CD4-positive, alpha-beta memory T cell (primary cell): ENCODE measurements around the gene C5orf15. TPM values are rescaled to one million over a fixed set of nuclear protein-coding genes. Genes with fewer than 3 reads are reported as not detected.
A peak's percentile ranks its signal among the peaks of the same experiment; 100 is the strongest.

ENCODE experiments used
- CTCF ChIA-PET: fragments of 350-600 bp; sonication (Branson Sonifier 250); formaldehyde crosslinking; loops from one replicate; lab custom pipeline; 2021; ENCODE audit warnings: inconsistent platforms; ENCODE audit not compliant: partially characterized antibody; lab: Charles Lee
- POLR2A ChIA-PET: fragments of 350-600 bp; sonication (Branson Sonifier 250); formaldehyde crosslinking; loops from one replicate; lab custom pipeline; 2021; ENCODE audit not compliant: partially characterized antibody; lab: Charles Lee
- DNase-seq, 5 donors: peaks; one replicate each; pipeline versions ENCODE4 v3.0.0 to v3.0.0-alpha.2; 2020 to 2022; ENCODE audit warnings: mixed read lengths in 1 of 5
- H3K27ac ChIP-seq: one replicate; pipeline ENCODE4 v1.7.0; 2013; ENCODE audit warnings: low read depth, low read length
- H3K27me3 ChIP-seq: 2 replicates; pipeline ENCODE4 v1.7.0; 2013; ENCODE audit warnings: mild to moderate bottlenecking, low read length, moderate library complexity; ENCODE audit not compliant: insufficient read depth
- H3K36me3 ChIP-seq: 2 replicates; pipeline ENCODE4 v1.7.0; 2013; ENCODE audit warnings: mild to moderate bottlenecking, low read length, moderate library complexity; ENCODE audit not compliant: insufficient read depth
- H3K4me1 ChIP-seq: 2 replicates; pipeline ENCODE4 v1.7.0; 2013; ENCODE audit warnings: mild to moderate bottlenecking, low read length, moderate library complexity; ENCODE audit not compliant: insufficient read depth
- H3K4me3 ChIP-seq, 2 donors: one replicate each; pipeline ENCODE4 v1.7.0; 2013; ENCODE audit warnings: low read length in 2 of 2, mild to moderate bottlenecking in 1 of 2
- H3K9me3 ChIP-seq, 2 donors: one replicate each; pipeline ENCODE4 v1.7.0; 2013; ENCODE audit warnings: low read length in 2 of 2, control low read depth in 1 of 2; ENCODE audit not compliant: control insufficient read depth in 1 of 2
- H3K27ac Mint-ChIP-seq, 7 donors: one replicate each; pipeline ENCODE4 v1.8.0; 2020 to 2021; ENCODE audit warnings: mixed read lengths in 7 of 7, mild to moderate bottlenecking in 6 of 7, inconsistent platforms in 3 of 7, moderate library complexity in 3 of 7
- H3K27me3 Mint-ChIP-seq, 2 donors: one replicate each; pipeline ENCODE4 v1.8.0; 2020 to 2021; ENCODE audit warnings: mixed read lengths in 2 of 2
- H3K36me3 Mint-ChIP-seq, 2 donors: one replicate each; pipeline ENCODE4 v1.8.0; 2020 to 2021; ENCODE audit warnings: mixed read lengths in 2 of 2, inconsistent platforms in 1 of 2, mild to moderate bottlenecking in 1 of 2
- H3K4me1 Mint-ChIP-seq, 4 donors: one replicate each; pipeline ENCODE4 v1.8.0; 2020 to 2021; ENCODE audit warnings: mixed read lengths in 4 of 4, mild to moderate bottlenecking in 1 of 4
- H3K4me3 Mint-ChIP-seq, 8 donors: one replicate each; pipeline ENCODE4 v1.8.0; 2020 to 2021; ENCODE audit warnings: mixed read lengths in 8 of 8, mild to moderate bottlenecking in 7 of 8, moderate library complexity in 6 of 8, inconsistent platforms in 3 of 8
- H3K9me3 Mint-ChIP-seq, 8 donors: one replicate each; pipeline ENCODE4 v1.8.0; 2020 to 2021; ENCODE audit warnings: mixed read lengths in 8 of 8, mild to moderate bottlenecking in 5 of 8, inconsistent platforms in 3 of 8, moderate library complexity in 1 of 8
- intact Hi-C: fragments of 100-400 bp; cut with micrococcal nuclease; formaldehyde crosslinking; loops from one replicate; pipeline ENCODE4 v1.15.1; 2023
- polyA plus RNA-seq, 2 donors: library from polyadenylated mRNA; unstranded; fragments of 300-500 nt; fragmentation: Illumina TruSeq; gene quantifications; one replicate each; pipeline ENCODE4 v1.2.3, GENCODE V29; 2021
- total RNA-seq, 2 experiments: library from RNA; stranded (reverse); gene quantifications; one replicate each; pipeline ENCODE4 v1.2.3, GENCODE V29; 2021

C5orf15 gene
- total and polyA plus RNA-seq, 4 experiments from 2014 or later = 13.3 to 28.8 (median 22.2) TPM

- no peak for DNase-seq
- H3K4me1 ChIP-seq = peaks cover 14% of the 10 kb centered on the region
Measured at GRCh38 chr5:133934822-133935666, 33.4 kb downstream of the C5orf15 start.

GRCh38 chr5:133934311-133934710, 34.1 kb downstream of the C5orf15 start:
- CTCF ChIA-PET = no interaction called here
- H3K4me3 ChIP-seq = no peak overlapping the region
- intact Hi-C loops = no loop called here
- H3K4me1 ChIP-seq = peaks cover 21% of the 10 kb centered on the region
- no peak for DNase-seq
- Mint-ChIP-seq H3K4me3 (no peak overlapping the region), H3K36me3 (no peaks in the 10 kb centered on the region), H3K27me3 (no peaks in the 10 kb centered on the region), H3K27ac (peak overlapping the region in 1 of 7 donors; percentile 53), H3K9me3 (no peaks in the 10 kb centered on the region), H3K4me1 (peaks cover 11 to 29% (median 18%) of the 10 kb centered on the region in 4 donors)
- POLR2A ChIA-PET = no interaction called here
- H3K27me3 ChIP-seq = no peaks in the 10 kb centered on the region
- no peak overlapping the region for H3K27ac ChIP-seq
- no peaks in the 10 kb centered on the region for H3K9me3 ChIP-seq
- no peaks in the 10 kb centered on the region for H3K36me3 ChIP-seq

More at GRCh38 chr5:133934822-133935666, 33.4 kb downstream of the C5orf15 start:
- Histone ChIP-seq H3K4me3 (no peak overlapping the region), H3K9me3 (no peaks in the 10 kb centered on the region), H3K36me3 (no peaks in the 10 kb centered on the region), H3K27me3 (no peaks in the 10 kb centered on the region), H3K27ac (no peak overlapping the region)
- Mint-ChIP-seq H3K4me3 (no peak overlapping the region), H3K27me3 (no peaks in the 10 kb centered on the region), H3K9me3 (no peaks in the 10 kb centered on the region), H3K36me3 (no peaks in the 10 kb centered on the region), H3K27ac (peak overlapping the region in 1 of 7 donors; percentile 53), H3K4me1 (peaks cover 9 to 22% (median 12%) of the 10 kb centered on the region in 4 donors)
- intact Hi-C loops = no loop called here
- ChIA-PET CTCF (no interaction called here), POLR2A (no interaction called here)

GRCh38 chr5:133933670-133934295, 34.6 kb downstream of the C5orf15 start:
- DNase-seq = no peak
- Mint-ChIP-seq H3K4me1 (peaks cover 11 to 34% (median 18%) of the 10 kb centered on the region in 4 donors), H3K27ac (no peak overlapping the region), H3K36me3 (no peaks in the 10 kb centered on the region), H3K27me3 (no peaks in the 10 kb centered on the region), H3K9me3 (no peaks in the 10 kb centered on the region), H3K4me3 (no peak overlapping the region)
- H3K27me3 ChIP-seq = no peaks in the 10 kb centered on the region
- peaks cover 21% of the 10 kb centered on the region for H3K4me1 ChIP-seq
- intact Hi-C loops = no loop called here
- H3K27ac ChIP-seq = no peak overlapping the region
- ChIA-PET POLR2A (no interaction called here), CTCF (no interaction called here)
- no peaks in the 10 kb centered on the region for H3K36me3 ChIP-seq
- no peaks in the 10 kb centered on the region for H3K9me3 ChIP-seq
- H3K4me3 ChIP-seq = no peak overlapping the region

GRCh38 chr5:133933169-133933509, 35.3 kb downstream of the C5orf15 start:
- intact Hi-C loops = no loop called here
- peak overlapping the region in 1 of 8 donors; percentile 26 for H3K4me3 Mint-ChIP-seq
- H3K9me3 Mint-ChIP-seq = no peaks in the 10 kb centered on the region
- H3K27ac Mint-ChIP-seq = peak overlapping the region in 3 of 7 donors; percentile 7 to 18 (median 14)
- DNase-seq = no peak
- CTCF ChIA-PET = no interaction called here
- H3K36me3 Mint-ChIP-seq = no peaks in the 10 kb centered on the region
- peaks cover 21% of the 10 kb centered on the region for H3K4me1 ChIP-seq
- POLR2A ChIA-PET = no interaction called here
- no peak overlapping the region for H3K4me3 ChIP-seq
- H3K27me3 Mint-ChIP-seq = no peaks in the 10 kb centered on the region
- no peaks in the 10 kb centered on the region for H3K27me3 ChIP-seq
- no peaks in the 10 kb centered on the region for H3K36me3 ChIP-seq
- H3K4me1 Mint-ChIP-seq = peaks cover 11 to 34% (median 18%) of the 10 kb centered on the region in 4 donors
- H3K9me3 ChIP-seq = no peaks in the 10 kb centered on the region
- H3K27ac ChIP-seq = no peak overlapping the region

DNA sequence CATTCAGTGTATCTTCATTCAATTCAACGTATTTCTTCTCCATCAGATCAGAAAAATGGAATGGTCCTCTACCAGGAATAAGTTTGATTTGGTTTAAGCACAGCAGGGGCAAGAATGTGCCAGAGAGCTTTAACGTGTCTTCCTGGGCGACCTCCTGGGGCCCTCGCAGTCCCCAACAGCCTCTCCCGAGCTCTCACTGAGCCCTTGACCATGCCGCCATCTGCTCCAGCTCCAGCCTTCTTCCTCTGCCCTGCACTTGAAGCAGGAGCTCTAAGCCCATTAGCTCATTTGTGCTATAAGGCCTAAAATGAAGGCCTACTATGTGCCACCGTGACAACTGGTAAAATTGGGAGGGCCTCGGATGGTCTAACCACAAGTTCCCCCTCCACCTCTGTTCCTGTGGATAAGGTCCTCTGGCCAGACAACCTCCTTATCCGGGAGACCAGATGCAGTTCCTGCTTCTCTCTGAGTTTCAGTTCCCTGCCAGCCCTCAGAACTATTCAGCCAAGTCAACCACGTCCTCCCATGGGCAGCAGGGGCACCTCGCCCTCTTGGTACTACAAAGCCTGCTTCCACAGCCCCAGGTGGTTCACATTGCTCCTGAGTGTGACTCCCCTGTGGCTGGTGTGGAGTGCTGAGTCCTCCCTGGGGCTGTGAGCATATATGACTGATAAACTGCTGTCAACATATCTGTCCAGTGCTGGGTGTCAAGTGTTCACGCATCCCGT, 35.8 kb downstream of the C5orf15 start:
- DNase-seq = no peak
- peak overlapping the region in 3 of 7 donors; percentile 8 to 18 (median 14) for H3K27ac Mint-ChIP-seq
- Histone ChIP-seq H3K27me3 (no peaks in the 10 kb centered on the region), H3K4me3 (no peak overlapping the region), H3K9me3 (no peaks in the 10 kb centered on the region), H3K4me1 (peaks cover 21% of the 10 kb centered on the region), H3K36me3 (no peaks in the 10 kb centered on the region), H3K27ac (no peak overlapping the region)
- H3K36me3 Mint-ChIP-seq = no peaks in the 10 kb centered on the region
- peak overlapping the region in 1 of 8 donors; percentile 26 for H3K4me3 Mint-ChIP-seq
- POLR2A ChIA-PET = no interaction called here
- no peaks in the 10 kb centered on the region for H3K9me3 Mint-ChIP-seq
- no peaks in the 10 kb centered on the region for H3K27me3 Mint-ChIP-seq
- intact Hi-C loops = no loop called here
- peaks cover 11 to 34% (median 18%) of the 10 kb centered on the region in 4 donors for H3K4me1 Mint-ChIP-seq
- CTCF ChIA-PET = interaction anchor here (0.5 kb wide), 1 partner anchor 249 kb away, joined by 3 read pairs; no protein-coding TSS in a partner anchor

DNA sequence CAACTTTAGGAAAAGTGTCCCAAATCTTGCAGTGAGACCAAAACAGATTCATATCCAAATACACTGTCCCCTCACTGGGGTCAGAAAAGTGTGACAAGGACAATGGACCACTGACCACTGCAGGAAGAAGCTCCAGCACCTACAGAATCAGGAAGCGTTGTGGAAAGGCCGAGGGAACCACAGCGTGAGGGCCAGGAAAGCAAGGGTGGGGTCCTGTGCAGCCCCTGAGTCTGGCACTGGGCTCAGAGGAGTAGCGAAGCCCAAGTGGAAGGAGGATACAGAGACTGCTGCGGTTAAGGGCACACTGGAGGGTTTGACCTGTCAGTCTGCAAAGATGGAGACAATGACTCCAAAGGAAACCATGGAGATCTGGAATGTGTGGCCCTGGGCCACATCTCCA, 36.9 kb downstream of the C5orf15 start:
- Histone ChIP-seq H3K36me3 (no peaks in the 10 kb centered on the region), H3K27me3 (no peaks in the 10 kb centered on the region), H3K4me1 (peaks cover 21% of the 10 kb centered on the region), H3K27ac (no peak overlapping the region), H3K4me3 (no peak overlapping the region), H3K9me3 (no peaks in the 10 kb centered on the region)
- intact Hi-C loops = no loop called here
- Mint-ChIP-seq H3K4me1 (peaks cover 11 to 34% (median 18%) of the 10 kb centered on the region in 4 donors), H3K4me3 (no peak overlapping the region), H3K27ac (peak overlapping the region in 3 of 7 donors; percentile 9 to 73 (median 59)), H3K36me3 (no peaks in the 10 kb centered on the region), H3K27me3 (no peaks in the 10 kb centered on the region), H3K9me3 (no peaks in the 10 kb centered on the region)
- ChIA-PET POLR2A (no interaction called here), CTCF (no interaction called here)
- DNase-seq = no peak

DNA sequence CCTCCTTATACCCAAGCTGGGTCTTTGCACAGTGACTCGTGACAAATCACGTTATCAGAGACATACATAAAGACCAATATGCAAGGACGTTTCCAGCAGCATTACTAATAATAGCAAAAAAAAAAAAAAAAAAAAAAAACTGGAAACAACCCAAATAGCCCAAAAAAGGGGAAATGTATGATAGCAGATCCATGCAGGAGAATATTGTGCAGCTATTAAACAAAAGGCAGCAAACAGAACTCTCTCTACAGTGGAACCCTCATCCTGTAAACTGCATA, 37.7 kb downstream of the C5orf15 start:
- H3K4me1 Mint-ChIP-seq = peaks cover 11 to 34% (median 18%) of the 10 kb centered on the region in 4 donors
- Histone ChIP-seq H3K4me1 (peaks cover 21% of the 10 kb centered on the region), H3K4me3 (peak overlapping the region; percentile 49 to 55), H3K9me3 (no peaks in the 10 kb centered on the region), H3K36me3 (no peaks in the 10 kb centered on the region), H3K27me3 (no peaks in the 10 kb centered on the region), H3K27ac (peak overlapping the region; percentile 50)
- no peak for DNase-seq
- no peaks in the 10 kb centered on the region for H3K9me3 Mint-ChIP-seq
- no peaks in the 10 kb centered on the region for H3K36me3 Mint-ChIP-seq
- no peaks in the 10 kb centered on the region for H3K27me3 Mint-ChIP-seq
- ChIA-PET POLR2A (interaction anchor here (0.5 to 1.2 kb wide), 3 partner anchors 9 to 833 kb away, joined by 3 read pairs; no protein-coding TSS in a partner anchor), CTCF (interaction anchor here (1.6 kb wide), 1 partner anchor 49 kb away, joined by 5 read pairs; no protein-coding TSS in a partner anchor)
- intact Hi-C loops = no loop called here
- H3K27ac Mint-ChIP-seq = peak overlapping the region; percentile 70 to 96 (median 93)
- H3K4me3 Mint-ChIP-seq = peak overlapping the region; percentile 83 to 94 (median 89)
